ENCODE data around the gene ZC3H14.
A peak's percentile ranks its signal among the peaks of the same experiment; 100 is the strongest.

Gene ZC3H14

DNA sequence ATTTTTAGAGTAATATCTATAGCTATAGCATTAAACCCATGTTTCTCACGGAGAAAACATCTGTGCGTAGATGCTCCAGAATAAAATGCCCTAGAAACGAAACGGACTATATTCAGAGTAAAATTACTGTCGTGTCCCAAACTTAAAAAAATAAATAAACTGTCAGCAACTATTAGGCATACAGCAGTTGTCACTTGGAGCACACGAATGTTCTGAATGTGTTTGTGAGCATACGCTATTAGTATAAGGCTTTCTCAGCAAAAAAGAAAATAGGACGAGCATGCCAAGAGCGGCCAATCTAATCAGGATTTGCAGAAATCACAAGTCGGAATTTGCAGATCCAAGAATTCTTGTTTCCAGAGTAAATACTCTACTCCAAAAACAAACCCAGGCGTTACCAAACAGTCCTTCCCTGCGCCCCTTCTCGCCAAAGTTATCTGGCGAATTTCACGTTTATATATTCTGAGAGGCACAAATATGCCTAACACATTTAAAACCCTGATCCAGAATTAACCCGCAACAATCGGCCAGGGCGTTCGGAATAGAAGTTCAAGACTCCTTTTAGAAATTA, 8.9 kb upstream of the ZC3H14 start:
- DNase-seq (ENCODE audit: low spot score): no peak
- TF ChIP-seq, protein P1, sequence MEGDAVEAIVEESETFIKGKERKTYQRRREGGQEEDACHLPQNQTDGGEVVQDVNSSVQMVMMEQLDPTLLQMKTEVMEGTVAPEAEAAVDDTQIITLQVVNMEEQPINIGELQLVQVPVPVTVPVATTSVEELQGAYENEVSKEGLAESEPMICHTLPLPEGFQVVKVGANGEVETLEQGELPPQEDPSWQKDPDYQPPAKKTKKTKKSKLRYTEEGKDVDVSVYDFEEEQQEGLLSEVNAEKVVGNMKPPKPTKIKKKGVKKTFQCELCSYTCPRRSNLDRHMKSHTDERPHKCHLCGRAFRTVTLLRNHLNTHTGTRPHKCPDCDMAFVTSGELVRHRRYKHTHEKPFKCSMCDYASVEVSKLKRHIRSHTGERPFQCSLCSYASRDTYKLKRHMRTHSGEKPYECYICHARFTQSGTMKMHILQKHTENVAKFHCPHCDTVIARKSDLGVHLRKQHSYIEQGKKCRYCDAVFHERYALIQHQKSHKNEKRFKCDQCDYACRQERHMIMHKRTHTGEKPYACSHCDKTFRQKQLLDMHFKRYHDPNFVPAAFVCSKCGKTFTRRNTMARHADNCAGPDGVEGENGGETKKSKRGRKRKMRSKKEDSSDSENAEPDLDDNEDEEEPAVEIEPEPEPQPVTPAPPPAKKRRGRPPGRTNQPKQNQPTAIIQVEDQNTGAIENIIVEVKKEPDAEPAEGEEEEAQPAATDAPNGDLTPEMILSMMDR (IDR thresholded peaks at IDR 0.05; ENCODE audit: extremely low read depth, missing control alignments): no peak

- TF ChIP-seq, protein P1 (IDR thresholded peaks at IDR 0.05; ENCODE audit: extremely low read depth, missing control alignments): no peak
- DNase-seq (ENCODE audit: low spot score): peak; percentile 68
These were observed 8.2 kb upstream of the ZC3H14 start, which contains the start of gene PTPN21 for GRCh38 chr14:88554457-88555286. PTPN21 (minus strand) TSS chr14:88555007; CDS start chr14:88550417, 4,590 bp downstream.

- TF ChIP-seq, protein P1 (IDR thresholded peaks at IDR 0.05; ENCODE audit: extremely low read depth, missing control alignments): no peak
- no peak for DNase-seq (ENCODE audit: low spot score)
These were observed 6.3 kb upstream of the ZC3H14 start for GRCh38 chr14:88556581-88556980.

GRCh38 chr14:88559852-88560251, 3.0 kb upstream of the ZC3H14 start:
- no peak for DNase-seq (ENCODE audit: low spot score)
- TF ChIP-seq, protein P1 (IDR thresholded peaks at IDR 0.05; ENCODE audit: extremely low read depth, missing control alignments): no peak

DNA sequence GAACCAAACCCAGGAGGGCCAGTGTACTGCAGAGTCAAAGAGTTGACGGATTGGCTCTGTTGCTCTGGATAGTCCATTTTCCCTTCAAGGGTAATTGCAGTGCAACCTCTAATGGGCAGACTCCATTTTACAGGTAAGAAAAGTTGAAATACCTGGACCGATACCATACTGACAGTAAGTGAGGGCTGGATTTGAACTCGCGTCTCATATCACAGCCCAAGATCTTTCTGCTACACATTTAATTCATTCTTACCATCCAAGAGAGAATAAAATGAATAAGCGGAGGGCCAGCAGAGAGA, 356 bp upstream of the ZC3H14 start:
- no peak for DNase-seq (ENCODE audit: low spot score)
- TF ChIP-seq, protein P1 (IDR thresholded peaks at IDR 0.05; ENCODE audit: extremely low read depth, missing control alignments): no peak

DNA sequence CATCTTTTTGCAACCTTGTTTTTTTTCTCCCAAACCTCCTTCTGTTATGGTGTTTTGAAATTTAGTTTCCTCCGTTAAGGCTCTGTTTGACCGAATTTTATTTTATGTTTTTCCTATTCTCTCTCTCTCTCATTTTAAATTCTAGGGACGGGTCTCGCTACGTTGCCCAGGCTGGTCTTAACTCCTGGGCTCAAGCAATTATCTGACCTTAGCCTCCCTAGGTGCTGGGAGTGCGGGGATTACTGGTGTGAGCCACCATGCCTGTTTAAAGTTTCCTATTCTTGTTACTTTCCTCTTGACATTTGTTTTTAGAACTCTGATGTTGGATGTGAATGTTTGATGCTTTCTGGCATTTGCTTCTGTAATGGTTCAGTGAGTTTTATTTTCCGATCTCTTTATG, 1.0 kb downstream of the ZC3H14 start:
- DNase-seq (ENCODE audit: low spot score): no peak
- TF ChIP-seq, protein P1 (IDR thresholded peaks at IDR 0.05; ENCODE audit: extremely low read depth, missing control alignments): no peak

GRCh38 chr14:88565427-88565826, 2.6 kb downstream of the ZC3H14 start:
- no peak for DNase-seq (ENCODE audit: low spot score)
- TF ChIP-seq, protein P1 (IDR thresholded peaks at IDR 0.05; ENCODE audit: extremely low read depth, missing control alignments): no peak

Measured in GM20000 (cell line).